ENCODE data around the gene NCOA7.

The NCOA7 gene

DNA sequence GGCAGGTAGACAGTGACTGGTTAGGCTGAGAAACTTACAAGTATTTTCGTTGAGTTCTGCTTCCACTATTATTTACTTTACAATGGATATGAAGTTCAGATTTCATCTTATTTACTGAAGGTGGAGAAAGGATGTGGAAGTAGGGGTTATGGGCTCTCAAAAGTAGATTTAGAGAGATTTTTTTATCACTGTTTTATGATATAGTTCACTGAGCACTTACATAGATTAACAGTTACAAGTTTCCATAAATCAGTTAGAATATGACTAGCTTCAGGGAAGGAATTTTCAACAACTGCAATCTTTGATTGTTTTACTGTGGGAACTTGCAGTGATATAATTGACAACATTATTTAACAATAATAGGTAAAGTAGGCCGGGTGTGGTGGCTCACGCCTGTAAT is 188.3 kb downstream of the NCOA7 start:
- Histone ChIP-seq H3K4me3 (IDR thresholded peaks at IDR 0.05; ENCODE audit: insufficient read depth, low read depth, low read length) (no peak overlapping the region), H3K36me3 (ENCODE audit: insufficient read depth) (no peaks in the 10 kb centered on the region), H3K4me1 (ENCODE audit: low read depth, poor library complexity, severe bottlenecking) (peaks cover 4% of the 10 kb centered on the region), H2AFZ (ENCODE audit: low read depth) (no peak overlapping the region), H3K9ac (no peak overlapping the region), H3K27ac (no peak overlapping the region), H3K79me2 (ENCODE audit: insufficient read depth, low read depth) (no peaks in the 10 kb centered on the region), H4K20me1 (ENCODE audit: insufficient read depth) (no peaks in the 10 kb centered on the region), H3K27me3 (ENCODE audit: insufficient read depth, low read depth) (no peaks in the 10 kb centered on the region), H3K4me2 (no peak overlapping the region)
- TF ChIP-seq, protein P1, sequence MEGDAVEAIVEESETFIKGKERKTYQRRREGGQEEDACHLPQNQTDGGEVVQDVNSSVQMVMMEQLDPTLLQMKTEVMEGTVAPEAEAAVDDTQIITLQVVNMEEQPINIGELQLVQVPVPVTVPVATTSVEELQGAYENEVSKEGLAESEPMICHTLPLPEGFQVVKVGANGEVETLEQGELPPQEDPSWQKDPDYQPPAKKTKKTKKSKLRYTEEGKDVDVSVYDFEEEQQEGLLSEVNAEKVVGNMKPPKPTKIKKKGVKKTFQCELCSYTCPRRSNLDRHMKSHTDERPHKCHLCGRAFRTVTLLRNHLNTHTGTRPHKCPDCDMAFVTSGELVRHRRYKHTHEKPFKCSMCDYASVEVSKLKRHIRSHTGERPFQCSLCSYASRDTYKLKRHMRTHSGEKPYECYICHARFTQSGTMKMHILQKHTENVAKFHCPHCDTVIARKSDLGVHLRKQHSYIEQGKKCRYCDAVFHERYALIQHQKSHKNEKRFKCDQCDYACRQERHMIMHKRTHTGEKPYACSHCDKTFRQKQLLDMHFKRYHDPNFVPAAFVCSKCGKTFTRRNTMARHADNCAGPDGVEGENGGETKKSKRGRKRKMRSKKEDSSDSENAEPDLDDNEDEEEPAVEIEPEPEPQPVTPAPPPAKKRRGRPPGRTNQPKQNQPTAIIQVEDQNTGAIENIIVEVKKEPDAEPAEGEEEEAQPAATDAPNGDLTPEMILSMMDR (conservative IDR thresholded peaks at IDR 0.05; ENCODE audit: low read depth, low read length): no peak
